ENCODE measurements around the gene MIEN1.
"Not testable (repeated sequence)": the region's sequence is repeated elsewhere in the genome, so short reads cannot be mapped to it uniquely, and the experiment has no call there.

MIEN1 gene

DNA sequence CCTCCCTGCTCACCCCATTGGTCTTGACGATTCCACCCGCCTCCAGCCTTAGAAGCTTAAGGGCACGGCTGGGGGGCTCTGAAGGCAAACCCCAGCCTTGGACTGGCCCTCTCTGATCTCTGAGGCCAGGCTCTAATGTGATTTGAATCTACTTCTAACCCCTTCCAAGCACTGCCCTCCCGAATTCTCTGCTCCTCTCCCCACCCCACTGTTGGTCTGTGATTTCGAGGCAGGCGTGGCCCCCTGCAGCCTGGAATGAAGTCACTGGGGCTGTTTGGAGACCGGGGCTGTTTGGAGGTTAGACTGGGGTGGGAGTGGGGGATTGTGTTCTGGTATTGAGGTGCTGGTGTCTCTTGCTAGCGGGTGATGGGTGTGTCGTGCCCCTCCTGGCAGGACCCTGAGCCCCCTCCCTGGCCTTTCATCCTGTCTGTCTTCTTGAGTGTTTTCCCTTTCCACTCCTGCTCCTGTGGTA lies 9.6 kb upstream of the MIEN1 start:
- no peak for DNase-seq (ENCODE audit: low spot score)

DNA sequence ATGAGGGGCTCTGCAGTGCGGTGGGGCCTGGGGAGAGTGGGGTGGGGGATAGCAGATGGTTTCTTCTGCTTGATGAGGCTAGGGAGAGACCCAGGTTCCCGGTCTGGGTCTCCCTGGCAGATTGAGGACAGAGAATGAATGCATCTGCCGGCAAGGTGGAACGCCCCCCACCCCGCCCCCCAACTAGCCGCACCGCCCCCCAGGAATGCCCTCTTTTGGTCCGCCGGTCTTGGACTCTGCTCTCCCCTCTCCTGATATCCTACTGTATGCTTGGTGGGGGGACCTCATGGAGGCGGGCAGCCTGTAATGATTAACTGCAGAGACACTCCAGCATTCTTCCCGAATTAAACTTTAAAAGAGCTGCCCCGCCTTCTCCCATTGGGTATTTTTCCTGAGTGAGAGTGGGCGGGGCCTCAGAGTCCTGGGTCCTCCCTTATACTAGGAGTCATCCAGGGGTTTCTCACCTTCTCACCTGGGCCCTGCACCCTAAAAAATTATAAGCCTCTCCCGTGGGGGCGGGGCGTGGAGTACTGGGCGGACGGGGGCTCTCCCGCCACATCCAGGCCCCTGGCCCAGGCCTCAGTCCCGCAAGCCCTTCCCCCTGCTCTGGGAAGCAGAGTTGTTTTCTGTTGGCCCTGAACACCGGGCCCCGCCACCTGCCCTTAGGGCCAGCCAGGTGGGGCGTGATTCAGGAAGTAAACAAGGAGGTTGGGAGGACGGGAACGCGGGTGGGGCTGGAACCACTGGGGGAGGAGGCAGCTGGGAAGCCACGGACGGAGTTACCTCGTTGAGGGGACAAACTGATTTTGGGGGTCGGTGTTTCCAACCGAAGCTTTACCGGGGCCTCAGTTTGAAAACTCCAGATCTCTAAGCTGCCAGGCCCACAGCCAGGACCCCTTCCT lies 8.9 kb upstream of the MIEN1 start:
- no peak for DNase-seq (ENCODE audit: low spot score)

DNA sequence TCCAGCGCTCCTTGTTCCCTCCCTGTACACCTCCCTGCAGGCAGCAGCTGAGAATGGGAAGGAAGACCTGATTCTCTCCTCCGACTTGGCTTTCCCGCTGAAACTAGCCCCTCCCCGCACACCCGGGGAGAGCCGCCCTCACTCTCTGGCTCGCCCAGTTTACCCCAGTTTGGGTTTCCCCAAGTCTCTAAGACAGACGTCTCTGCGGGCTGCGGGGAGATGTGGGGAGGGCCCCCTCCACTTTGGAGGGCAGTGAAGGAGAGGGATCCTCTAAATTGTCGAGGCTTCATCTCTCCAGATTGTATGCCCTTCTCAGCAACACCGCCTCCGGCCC lies 8.2 kb upstream of the MIEN1 start:
- no peak for DNase-seq (ENCODE audit: low spot score)

DNA sequence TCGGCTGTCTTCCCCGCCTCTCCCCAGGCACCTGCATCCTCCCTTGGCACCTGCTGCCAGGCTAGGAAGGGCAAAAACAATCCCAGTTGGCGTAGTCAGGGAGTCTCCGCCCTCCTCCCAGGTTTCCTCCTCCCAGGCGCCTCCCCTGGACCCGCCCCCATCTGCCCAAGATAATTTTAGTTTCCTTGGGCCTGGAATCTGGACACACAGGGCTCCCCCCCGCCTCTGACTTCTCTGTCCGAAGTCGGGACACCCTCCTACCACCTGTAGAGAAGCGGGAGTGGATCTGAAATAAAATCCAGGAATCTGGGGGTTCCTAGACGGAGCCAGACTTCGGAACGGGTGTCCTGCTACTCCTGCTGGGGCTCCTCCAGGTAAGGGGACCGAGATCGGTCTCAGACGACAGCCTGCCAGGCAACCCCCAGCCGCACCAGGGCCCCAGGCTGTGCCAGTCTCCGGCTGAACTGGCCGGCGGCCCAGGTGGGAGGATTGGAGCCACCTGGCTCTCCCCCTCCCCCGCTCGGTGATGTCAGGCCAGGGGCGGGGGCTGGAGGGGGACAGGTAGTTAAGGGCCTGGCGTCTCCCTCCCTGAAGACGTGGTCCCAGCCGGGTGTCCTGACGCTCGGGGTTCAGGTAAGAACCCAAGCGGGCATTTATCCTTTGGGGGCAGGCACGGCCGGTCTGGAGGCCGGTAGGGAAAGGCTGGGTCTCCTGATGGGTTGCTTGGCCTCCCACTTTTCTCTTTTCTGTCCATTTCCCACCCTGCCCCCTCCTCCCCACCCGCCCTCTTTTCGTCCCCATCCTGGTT lies 7.6 kb upstream of the MIEN1 start, which contains the start of gene GRB7:
TSS of gene GRB7 (plus strand) at position 179 of the 808 bp plus-strand sequence. CDS start 4,364 bp downstream, outside the sequence.
- no peak for DNase-seq (ENCODE audit: low spot score)

DNA sequence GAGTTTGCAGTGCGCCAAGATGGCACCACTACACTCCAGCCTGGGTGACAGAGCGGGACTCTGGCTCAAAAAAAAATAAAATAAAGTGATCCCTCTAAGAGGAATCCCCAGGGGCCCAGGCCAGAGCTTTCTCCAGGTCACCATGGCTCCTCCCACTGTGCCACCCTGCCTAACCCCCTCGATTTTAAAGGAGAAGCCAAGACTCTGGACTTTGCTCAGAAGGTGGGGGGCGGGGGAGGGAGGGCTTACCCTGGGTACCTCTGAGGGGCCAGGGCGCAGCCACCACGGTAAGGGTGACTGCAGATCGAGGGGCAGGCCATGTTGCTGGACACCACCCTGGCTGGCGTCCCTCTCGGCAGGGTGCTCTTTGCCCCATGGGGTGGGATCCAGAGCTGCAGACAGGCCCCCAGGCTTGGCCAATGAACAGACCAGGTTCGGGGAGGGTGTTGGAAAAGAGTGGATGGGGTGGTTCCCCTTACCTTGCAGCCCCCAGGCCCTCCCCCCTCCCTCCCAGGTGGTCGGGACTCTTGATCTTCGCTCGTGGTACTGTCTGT lies 7.0 kb upstream of the MIEN1 start:
- no peak for DNase-seq (ENCODE audit: low spot score)

DNA sequence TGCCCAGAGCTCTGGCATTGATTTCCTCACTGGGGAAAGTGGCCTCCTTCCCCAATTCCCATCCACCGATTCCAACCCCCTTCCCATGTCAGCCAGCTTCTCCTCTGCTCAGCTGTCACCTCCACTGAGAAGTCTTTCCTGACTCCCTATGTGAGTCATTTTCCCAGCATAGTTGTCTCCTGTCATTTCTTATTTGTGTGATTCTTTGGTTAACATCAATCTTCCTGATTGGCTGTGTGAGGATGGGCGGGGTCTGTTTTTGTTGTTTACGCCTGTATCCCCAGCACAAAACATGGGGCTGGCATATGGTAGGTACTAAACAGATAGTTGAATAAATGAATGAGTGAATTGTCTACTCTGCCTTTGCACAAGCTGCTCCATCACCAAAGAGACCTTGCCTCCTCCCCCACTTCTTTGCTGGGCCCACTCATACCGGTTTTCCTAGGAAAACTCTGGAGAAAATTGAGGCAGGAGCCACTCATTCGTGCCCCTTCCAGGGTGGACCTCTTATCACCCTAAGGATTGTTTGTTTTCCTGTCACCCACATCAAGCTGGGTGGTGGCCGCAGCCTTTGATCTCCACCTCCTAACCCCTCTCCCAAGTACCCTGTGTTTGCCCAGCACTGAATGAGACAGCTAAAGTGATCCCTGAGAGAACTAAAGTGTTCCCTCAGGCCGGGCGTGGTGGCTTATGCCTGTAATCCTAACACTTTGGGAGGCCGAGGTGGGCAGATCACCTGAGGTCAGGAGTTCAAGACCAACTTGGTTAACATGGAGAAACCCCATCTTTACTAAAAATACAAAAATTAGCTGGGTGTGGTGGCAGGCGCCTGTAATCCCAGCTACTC lies 6.2 kb upstream of the MIEN1 start:
- no peak for DNase-seq (ENCODE audit: low spot score)

DNA sequence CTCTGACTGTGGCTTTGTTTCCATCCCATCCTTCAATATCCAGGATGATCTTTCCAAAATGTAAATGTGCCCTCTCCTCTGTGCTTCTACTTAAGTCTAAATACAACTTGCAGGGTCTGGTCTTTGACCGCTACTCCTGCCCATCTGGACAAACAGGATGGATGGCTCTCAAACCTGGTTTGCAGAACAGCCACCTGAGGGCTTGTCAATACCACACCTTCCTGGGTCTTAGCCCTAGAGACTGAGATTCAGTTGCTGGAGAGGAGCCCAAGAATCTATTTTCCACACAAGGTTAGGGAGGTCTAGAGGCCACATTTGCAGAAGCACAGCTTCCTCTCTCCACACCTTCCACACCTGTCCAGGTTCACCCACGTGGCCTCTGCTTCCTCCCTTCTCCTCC lies 5.5 kb upstream of the MIEN1 start:
- DNase-seq (ENCODE audit: low spot score), result no peak

DNA sequence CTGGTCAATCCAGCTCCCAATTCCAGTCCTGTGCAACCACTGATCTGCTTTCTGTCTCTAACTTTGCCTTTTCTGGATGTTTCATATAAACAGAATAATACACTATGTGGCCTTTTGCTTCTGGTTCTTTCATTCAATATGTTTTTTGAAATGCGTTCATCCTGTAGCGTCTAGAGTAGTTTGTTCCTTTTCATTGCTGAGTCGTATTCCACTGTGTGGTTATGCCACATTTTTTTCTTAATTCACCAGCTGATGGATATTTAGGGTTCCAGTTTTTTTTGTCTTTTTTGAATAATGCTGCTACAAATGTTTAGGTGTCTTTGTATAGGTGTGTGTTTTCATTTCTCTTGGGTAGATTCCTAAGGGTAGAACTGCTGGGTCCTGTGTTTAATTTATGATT lies 2.3 kb upstream of the MIEN1 start:
- no peak for DNase-seq (ENCODE audit: low spot score)

DNA sequence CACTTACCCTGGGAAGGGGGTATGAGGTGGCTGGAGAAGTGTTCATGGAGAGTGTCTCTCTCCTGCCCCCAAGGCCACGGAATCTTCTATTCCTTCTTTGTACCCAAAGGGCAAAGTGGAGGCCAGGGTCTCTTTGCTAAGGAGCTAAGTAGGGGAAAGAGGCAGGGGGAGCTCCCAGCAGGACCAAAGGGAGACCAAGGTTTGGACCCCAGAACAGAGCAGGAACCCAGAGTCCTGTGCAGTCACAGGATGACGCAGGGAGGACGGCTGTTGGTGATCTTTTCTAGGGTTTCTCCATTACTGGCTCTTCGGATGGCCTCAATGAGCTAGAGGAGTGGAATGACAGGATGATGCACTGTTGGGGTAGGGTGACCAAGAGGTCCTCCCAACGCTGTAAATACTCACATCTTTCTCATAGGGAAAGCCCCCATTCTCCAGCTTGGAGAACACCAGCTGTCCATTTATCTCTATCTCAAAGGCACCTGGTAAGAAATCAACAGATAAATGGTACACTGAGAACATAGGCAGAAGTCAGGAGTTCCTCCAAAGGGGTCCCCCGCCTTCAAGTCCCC lies 966 bp downstream of the MIEN1 start:
- no peak for DNase-seq (ENCODE audit: low spot score)

DNA sequence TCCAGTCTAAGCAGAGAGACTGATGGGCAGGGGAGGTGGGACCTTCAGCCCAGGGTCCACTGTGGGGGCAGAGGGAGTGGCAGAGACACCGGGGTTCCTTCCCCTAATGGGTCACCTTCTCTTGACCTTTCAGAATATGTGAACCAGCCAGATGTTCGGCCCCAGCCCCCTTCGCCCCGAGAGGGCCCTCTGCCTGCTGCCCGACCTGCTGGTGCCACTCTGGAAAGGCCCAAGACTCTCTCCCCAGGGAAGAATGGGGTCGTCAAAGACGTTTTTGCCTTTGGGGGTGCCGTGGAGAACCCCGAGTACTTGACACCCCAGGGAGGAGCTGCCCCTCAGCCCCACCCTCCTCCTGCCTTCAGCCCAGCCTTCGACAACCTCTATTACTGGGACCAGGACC lies 2.8 kb downstream of the MIEN1 start:
- no peak for DNase-seq (ENCODE audit: low spot score)

DNA sequence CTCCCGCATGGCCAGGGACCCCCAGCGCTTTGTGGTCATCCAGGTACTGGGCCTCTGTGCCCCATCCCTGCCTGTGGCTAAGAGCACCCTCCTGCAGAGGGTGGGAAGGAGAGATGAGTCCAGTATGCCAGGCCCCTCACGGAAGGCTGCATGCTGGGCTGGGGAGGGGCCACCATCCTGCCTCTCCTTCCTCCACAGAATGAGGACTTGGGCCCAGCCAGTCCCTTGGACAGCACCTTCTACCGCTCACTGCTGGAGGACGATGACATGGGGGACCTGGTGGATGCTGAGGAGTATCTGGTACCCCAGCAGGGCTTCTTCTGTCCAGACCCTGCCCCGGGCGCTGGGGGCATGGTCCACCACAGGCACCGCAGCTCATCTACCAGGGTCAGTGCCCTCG lies 3.7 kb downstream of the MIEN1 start:
- DNase-seq (ENCODE audit: low spot score), result no peak

DNA sequence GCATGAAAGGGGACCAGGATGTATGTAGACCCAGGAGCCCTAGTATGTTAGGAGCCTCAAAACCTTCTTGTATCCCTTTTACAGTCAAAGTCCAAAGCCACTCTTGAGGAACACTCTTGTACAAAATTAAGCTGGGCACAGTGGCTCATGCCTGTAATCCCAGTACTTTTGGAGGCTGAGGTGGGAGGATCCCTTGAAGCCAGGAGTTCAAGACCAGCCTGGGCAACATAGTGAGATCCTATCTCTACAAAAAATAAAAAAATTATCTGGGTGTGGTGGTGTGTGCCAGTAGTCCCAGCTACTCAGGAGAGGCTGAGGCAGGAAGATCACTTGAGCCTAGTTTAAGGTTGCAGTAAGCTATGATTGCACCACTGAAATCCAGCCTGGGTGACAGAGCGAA lies 4.4 kb downstream of the MIEN1 start:
- DNase-seq (ENCODE audit: low spot score), result not testable (repeated sequence)

DNA sequence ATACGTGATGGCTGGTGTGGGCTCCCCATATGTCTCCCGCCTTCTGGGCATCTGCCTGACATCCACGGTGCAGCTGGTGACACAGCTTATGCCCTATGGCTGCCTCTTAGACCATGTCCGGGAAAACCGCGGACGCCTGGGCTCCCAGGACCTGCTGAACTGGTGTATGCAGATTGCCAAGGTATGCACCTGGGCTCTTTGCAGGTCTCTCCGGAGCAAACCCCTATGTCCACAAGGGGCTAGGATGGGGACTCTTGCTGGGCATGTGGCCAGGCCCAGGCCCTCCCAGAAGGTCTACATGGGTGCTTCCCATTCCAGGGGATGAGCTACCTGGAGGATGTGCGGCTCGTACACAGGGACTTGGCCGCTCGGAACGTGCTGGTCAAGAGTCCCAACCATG lies 5.6 kb downstream of the MIEN1 start:
- DNase-seq (ENCODE audit: low spot score), result no peak

DNA sequence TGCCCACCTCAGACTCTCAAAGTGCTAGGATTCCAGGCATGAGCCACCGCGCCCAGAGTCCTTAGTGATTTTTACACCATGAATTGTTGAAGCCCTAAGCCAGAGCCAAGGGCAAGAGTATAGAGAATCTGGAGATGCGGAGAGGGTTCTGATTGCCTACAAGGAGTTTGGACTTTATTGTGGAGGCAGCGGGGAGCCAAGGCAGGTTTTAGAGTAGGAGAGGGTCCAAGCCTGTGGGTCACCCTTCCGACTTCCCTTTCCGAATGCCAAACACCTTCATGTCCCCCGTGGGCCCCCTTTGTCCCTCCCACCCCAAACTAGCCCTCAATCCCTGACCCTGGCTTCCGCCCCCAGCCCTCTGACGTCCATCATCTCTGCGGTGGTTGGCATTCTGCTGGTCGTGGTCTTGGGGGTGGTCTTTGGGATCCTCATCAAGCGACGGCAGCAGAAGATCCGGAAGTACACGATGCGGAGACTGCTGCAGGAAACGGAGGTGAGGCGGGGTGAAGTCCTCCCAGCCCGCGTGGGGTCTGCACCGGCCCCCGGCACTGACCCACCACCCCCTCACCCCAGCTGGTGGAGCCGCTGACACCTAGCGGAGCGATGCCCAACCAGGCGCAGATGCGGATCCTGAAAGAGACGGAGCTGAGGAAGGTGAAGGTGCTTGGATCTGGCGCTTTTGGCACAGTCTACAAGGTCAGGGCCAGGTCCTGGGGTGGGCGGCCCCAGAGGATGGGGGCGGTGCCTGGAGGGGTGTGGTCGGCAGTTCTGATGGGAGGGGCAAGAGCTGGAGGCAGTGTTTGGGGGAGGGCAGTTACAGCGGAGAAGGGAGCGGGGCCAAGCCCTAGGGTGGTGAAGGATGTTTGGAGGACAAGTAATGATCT lies 7.1 kb downstream of the MIEN1 start:
- no peak for DNase-seq (ENCODE audit: low spot score)

DNA sequence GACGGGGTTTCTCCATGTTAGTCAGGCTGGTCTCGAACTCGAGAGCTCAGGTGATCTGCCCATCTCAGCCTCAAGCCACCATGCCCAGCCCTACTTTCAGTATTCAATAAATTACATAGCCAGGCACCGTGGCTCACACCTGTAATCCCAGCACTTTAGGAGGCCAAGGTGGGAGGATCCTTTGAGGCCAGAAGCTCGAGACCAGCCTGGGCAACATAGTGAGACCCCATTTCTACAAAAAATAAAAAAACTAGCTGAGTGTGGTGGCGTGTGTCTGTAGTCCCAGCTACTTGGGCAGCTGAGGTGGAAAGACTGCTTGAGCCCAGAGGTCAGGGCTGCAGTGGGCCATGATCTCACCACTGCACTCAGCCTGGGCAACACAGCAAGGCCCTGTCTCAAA lies 8.2 kb downstream of the MIEN1 start:
- no peak for DNase-seq (ENCODE audit: low spot score)

DNA sequence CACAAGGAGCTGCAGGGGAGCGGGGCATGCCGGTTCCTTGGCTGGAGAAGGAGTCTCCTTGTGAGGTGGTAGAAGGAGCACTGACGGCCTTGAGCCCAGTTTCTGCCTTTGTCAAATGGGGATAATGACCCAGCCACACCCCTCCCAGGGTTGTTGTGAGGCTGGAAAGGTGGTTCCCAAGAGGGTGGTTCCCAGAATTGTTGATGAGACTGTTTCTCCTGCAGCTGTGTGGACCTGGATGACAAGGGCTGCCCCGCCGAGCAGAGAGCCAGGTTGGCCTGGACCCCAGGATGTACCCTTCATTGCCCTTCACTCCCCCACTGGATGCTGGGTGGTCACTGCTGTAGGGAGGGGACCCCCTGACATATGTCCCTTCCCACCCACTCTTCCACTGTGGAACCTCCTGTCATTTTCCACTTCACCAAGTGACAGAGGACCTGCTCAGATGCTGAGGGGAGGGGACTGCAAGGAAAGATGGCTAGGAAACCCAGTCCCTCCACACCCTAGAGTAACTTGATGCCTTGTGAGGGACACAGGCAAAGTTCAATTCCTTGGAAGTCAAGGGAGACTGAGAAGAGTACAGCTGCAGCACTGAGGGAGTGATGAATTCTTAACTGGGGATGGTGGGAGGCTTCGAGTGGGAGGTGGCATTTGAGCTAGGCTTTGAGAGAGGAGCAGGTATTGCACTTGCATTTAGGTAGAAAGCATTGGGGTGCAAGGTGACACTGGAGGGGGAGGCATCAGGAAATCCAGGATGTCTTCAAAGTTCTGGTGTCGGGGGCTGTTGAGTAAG lies 10.6 kb downstream of the MIEN1 start:
- no peak for DNase-seq (ENCODE audit: low spot score)

DNA sequence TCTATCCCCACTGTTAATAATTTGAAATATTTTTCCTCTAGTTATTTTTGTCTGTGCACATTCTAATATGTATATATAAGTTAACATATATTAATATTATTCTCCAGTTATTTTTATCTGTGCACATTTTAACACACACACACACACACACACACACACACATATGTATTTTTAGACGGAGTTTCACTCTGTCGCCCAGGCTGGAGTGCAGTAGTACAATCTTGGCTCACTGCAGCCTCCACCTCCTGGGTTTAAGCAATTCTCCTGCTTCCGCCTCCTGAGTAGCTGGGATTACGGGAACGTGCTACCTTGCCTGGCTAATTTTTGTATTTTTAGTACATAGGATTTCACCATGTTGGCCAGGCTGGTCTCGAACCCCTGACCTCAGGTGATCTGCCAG lies 12.7 kb downstream of the MIEN1 start:
- DNase-seq (ENCODE audit: low spot score), result no peak

DNA sequence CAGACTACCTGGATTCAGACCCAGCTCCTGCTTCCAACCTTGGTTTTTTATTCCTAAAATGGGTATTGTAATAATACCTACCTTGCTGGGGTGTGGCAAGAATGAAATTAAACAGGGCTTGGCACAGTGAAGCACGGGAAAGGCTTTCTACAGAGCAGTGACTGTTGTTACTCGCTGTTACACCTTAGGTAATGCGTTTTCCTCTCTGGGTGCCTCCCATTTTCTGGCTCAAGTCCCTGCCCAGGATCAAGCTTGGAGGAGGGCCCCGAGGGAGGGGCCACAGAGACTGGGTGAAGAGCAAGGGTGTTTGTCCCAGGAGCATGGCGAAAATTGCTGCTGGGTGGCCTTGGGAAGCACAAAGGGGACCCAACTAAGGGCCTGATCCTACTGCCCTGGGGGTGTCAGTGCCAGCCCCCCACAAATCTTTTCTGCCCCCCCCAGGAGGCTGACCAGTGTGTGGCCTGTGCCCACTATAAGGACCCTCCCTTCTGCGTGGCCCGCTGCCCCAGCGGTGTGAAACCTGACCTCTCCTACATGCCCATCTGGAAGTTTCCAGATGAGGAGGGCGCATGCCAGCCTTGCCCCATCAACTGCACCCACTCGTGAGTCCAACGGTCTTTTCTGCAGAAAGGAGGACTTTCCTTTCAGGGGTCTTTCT lies 13.3 kb downstream of the MIEN1 start:
- no peak for DNase-seq (ENCODE audit: low spot score)
